Measurements from ENCODE around the gene ASAP3. TPM values are rescaled to one million over a fixed set of nuclear protein-coding genes. Genes with fewer than 3 reads are reported as not detected.

Gene ASAP3
- total and polyA plus RNA-seq, 9 of the 15 experiments (the other 6 are each of a cell fraction or from before 2014, with no cell fraction given) = 1.7 to 31.2 (median 17.4) TPM

DNA sequence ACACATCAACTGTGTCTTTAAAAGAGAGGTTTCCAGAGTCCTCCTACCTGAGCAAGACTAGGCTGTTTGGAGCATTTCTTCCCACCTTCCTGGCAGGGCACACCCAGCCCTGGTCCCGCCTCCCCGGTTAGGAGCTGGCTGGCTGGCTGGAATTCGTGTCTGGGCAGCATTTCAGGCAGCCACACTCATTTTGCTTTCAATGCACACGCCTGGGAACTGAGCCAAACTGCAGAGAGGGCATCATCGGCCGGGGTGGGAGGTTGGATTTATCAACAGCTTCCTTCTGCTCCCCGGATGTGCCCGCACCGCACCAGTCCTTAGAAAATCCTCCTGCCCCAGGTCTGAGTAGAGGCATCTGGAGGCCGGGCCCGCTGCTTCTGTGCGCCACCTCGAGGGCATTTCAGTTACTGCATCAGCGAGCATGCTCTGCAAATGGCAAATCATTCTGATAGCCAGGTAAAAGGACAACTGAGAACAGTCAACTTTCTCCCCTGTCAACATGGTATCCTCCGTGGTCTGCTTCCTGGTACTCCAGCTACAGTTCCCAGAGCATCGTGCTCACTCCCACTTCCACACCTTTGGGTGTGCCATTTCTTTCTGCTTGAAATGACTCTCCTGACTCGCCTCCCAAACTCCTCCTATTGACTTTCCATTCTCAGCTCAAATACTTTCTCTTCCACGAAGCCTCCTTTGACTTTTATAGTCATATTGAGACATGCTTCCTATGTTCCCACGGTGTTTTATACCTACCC is 80.1 kb downstream of the ASAP3 start (continued):
- TF ChIP-seq ZNF212 (CRISPR knock-in tag; IDR thresholded peaks at IDR 0.05) (no peak), CCAR2 (IDR thresholded peaks at IDR 0.05; ENCODE audit: low read depth, low read length) (no peak), ZNF133 (CRISPR knock-in tag; IDR thresholded peaks at IDR 0.05) (no peak), HDGF (IDR thresholded peaks at IDR 0.05) (0 out of 2 replicates have a peak, but pooled peaks have one; percentile 33), LEF1 (IDR thresholded peaks at IDR 0.05) (no peak), MEF2A (IDR thresholded peaks at IDR 0.05; ENCODE audit: control insufficient read depth, low read depth, low read length) (no peak), MYNN (IDR thresholded peaks at IDR 0.05) (peak; percentile 72), MYNN (CRISPR knock-in tag; IDR thresholded peaks at IDR 0.05) (no peak), NBN (IDR thresholded peaks at IDR 0.05; ENCODE audit: low read depth) (peak; percentile 50; the same call in 1 of the 2 replicates), POLR2H (tag; IDR thresholded peaks at IDR 0.05; ENCODE audit: low read depth) (no peak), ESRRB (CRISPR knock-in tag; IDR thresholded peaks at IDR 0.05; ENCODE audit: borderline replicate concordance) (no peak), ZSCAN29 (IDR thresholded peaks at IDR 0.05) (no peak), ZNF253 (CRISPR knock-in tag; conservative IDR thresholded peaks at IDR 0.05) (no peak), TRIM28 (IDR thresholded peaks at IDR 0.05) (no peak), STAG1 (CRISPR knock-in tag; IDR thresholded peaks at IDR 0.05; ENCODE audit: borderline replicate concordance) (no peak; the same call in 1 of the 2 replicates), ZBTB43 (CRISPR knock-in tag; IDR thresholded peaks at IDR 0.05) (peak; percentile 75; the same call in 1 of the 2 replicates), PHF21A (IDR thresholded peaks at IDR 0.05; ENCODE audit: borderline replicate concordance, low read depth) (no peak), GABPB2 (CRISPR knock-in tag; conservative IDR thresholded peaks at IDR 0.05) (no peak), SREBF2 (CRISPR knock-in tag; IDR thresholded peaks at IDR 0.05) (no peak), CUX1 (CRISPR knock-in tag; IDR thresholded peaks at IDR 0.05) (no peak; the same call in 1 of the 2 replicates)
- TF ChIP-seq, protein P1, sequence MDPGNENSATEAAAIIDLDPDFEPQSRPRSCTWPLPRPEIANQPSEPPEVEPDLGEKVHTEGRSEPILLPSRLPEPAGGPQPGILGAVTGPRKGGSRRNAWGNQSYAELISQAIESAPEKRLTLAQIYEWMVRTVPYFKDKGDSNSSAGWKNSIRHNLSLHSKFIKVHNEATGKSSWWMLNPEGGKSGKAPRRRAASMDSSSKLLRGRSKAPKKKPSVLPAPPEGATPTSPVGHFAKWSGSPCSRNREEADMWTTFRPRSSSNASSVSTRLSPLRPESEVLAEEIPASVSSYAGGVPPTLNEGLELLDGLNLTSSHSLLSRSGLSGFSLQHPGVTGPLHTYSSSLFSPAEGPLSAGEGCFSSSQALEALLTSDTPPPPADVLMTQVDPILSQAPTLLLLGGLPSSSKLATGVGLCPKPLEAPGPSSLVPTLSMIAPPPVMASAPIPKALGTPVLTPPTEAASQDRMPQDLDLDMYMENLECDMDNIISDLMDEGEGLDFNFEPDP (CRISPR knock-in tag; IDR thresholded peaks at IDR 0.05) = no peak
